ENCODE measurements around the gene PMAIP1.
A peak's percentile ranks its signal among the peaks of the same experiment; 100 is the strongest.

Gene PMAIP1

DNA sequence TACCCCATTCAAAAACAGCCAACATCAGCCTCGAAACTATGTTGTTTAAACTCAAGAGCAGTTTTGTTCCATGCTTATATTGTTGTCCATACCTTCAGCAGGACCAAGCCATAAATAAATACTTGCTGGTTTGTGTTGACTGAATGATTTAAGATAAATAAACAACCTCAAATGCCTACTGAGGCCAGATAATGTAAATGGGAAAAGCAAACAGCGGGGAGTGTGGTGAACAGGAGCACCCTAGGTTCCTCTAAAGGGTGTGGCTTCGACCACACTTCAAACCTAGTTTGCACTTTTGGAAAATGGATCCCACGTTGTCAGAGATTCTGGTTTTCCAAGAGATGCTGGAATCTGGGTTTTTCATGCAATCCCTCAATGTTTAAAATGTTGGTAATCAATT, 1.7 kb upstream of the PMAIP1 start:
- TF ChIP-seq, protein P1, sequence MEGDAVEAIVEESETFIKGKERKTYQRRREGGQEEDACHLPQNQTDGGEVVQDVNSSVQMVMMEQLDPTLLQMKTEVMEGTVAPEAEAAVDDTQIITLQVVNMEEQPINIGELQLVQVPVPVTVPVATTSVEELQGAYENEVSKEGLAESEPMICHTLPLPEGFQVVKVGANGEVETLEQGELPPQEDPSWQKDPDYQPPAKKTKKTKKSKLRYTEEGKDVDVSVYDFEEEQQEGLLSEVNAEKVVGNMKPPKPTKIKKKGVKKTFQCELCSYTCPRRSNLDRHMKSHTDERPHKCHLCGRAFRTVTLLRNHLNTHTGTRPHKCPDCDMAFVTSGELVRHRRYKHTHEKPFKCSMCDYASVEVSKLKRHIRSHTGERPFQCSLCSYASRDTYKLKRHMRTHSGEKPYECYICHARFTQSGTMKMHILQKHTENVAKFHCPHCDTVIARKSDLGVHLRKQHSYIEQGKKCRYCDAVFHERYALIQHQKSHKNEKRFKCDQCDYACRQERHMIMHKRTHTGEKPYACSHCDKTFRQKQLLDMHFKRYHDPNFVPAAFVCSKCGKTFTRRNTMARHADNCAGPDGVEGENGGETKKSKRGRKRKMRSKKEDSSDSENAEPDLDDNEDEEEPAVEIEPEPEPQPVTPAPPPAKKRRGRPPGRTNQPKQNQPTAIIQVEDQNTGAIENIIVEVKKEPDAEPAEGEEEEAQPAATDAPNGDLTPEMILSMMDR (IDR thresholded peaks at IDR 0.05; ENCODE audit: control insufficient read depth, extremely low read depth, insufficient read depth) = no peak
- no peak overlapping the region for H3K4me3 ChIP-seq (ENCODE audit: low read depth, low read length)
- no peak for DNase-seq (ENCODE audit: low read depth)

DNA sequence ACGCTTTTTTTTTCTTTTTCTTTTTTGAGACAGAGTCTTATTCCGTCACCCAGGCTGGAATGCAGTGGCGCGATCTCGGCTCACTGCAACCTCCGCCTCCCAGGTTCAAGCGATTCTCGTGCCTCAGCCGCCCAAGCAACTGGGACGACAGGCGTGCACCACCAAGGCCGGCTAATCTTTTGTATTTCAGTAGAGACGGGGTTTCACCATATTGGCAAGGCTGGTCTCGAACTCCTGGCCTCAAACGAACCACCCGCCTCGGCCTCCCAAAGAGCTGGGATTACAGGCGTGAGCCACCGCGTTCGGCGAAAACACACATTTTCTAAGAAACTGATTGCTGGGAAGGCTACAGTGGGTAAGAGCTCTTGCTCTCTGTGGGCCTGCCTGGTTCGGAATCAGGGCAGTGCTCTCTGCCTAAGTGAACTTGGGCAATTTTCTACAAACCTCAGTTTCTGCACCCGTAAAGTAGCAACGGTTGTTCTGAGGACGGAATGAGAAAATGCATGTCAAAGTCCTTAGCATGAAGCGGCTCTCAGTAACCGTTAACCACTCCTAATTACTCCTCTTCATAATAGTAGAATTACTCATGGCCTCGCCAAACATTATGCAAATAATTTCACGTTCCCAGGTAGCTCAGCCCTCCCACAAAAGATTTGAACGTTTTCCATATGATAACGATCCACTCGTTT, 1.0 kb upstream of the PMAIP1 start:
- DNase-seq (ENCODE audit: low read depth) = no peak
- TF ChIP-seq, protein P1 (IDR thresholded peaks at IDR 0.05; ENCODE audit: control insufficient read depth, extremely low read depth, insufficient read depth) = no peak
- H3K4me3 ChIP-seq (ENCODE audit: low read depth, low read length) = peak overlapping the region; percentile 76

DNA sequence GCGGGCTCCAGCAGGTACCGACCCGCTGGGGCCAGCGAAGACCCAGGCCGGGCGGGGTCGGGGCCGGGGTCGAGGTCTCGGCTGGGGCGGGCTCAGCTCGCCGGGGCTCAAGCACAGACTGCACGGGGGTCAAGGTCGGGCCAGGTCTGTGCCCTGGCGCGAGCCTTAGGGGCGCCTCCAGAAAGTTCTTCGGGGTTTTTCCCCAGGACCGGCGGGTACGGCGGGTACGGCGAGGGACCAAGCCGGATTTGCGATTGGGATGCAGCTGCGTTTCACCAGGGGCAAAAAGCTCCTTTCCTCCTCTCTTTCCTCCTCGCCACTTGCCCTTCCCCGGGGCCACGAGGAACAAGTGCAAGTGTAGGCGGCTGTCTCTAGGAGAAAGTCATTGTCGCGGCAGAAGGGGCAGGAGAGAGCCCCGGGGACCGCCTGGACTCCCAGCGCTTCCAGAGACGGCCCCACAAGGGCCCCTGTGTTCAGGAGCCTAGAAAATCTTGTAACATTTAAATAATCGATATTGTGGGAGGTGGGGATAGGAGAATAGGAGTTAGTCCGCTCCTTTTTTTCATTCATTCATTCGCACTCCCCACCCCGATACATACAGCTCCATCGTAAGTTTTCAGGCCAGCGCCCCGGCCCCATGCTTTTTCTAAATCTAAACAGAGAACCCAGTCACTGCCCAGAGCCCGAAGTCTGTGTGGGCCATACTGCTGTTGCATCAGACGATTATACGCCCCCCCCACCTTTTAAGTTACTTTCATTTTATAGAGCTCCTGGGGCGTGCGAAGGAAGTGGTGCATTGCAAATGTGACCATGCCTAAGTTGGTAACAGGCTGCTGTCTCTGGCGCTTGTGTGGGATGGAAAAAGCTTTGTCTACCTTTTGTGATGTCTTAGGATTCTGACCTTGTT, 679 bp downstream of the PMAIP1 start:
- H3K4me3 ChIP-seq (ENCODE audit: low read depth, low read length) = peak overlapping the region; percentile 76
- no peak for DNase-seq (ENCODE audit: low read depth)
- TF ChIP-seq, protein P1 (IDR thresholded peaks at IDR 0.05; ENCODE audit: control insufficient read depth, extremely low read depth, insufficient read depth) = no peak

GRCh38 chr18:59902131-59902992, 2.6 kb downstream of the PMAIP1 start:
- TF ChIP-seq, protein P1 (IDR thresholded peaks at IDR 0.05; ENCODE audit: control insufficient read depth, extremely low read depth, insufficient read depth) = no peak
- DNase-seq (ENCODE audit: low read depth) = no peak
- no peak overlapping the region; the same call in 1 of the 2 replicates for H3K4me3 ChIP-seq (ENCODE audit: low read depth, low read length)

GRCh38 chr18:59902993-59903610, 3.3 kb downstream of the PMAIP1 start:
- TF ChIP-seq, protein P1 (IDR thresholded peaks at IDR 0.05; ENCODE audit: control insufficient read depth, extremely low read depth, insufficient read depth) = no peak
- H3K4me3 ChIP-seq (ENCODE audit: low read depth, low read length) = no peak overlapping the region
- DNase-seq (ENCODE audit: low read depth) = no peak

DNA sequence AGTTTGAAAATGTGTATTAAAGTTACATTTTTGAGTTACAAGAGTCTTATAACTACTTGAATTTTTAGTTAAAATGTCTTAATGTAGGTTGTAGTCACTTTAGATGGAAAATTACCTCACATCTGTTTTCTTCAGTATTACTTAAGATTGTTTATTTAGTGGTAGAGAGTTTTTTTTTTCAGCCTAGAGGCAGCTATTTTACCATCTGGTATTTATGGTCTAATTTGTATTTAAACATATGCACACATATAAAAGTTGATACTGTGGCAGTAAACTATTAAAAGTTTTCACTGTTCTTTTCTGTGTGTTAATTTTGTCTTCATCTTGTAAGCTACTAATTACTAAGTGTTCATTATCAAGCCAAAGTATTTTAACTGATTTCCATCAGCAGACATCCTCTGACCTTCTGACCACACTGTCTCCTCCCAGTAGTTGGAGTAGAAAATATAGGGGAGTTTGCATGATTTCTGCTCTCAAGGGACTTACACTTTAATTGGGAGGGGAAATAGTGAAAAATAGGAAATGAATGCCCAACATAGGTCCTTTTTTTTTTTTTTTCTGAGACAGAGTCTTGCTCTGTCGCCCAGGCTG, 4.3 kb downstream of the PMAIP1 start:
- TF ChIP-seq, protein P1 (IDR thresholded peaks at IDR 0.05; ENCODE audit: control insufficient read depth, extremely low read depth, insufficient read depth) = 0 out of 2 replicates have a peak, but pooled peaks have one; percentile 3
- no peak overlapping the region for H3K4me3 ChIP-seq (ENCODE audit: low read depth, low read length)
- no peak for DNase-seq (ENCODE audit: low read depth)
